ENCODE measurements around the gene GPATCH8. TPM values are rescaled to one million over a fixed set of nuclear protein-coding genes. Genes with fewer than 3 reads are reported as not detected.
A peak's percentile ranks its signal among the peaks of the same experiment; 100 is the strongest.

The GPATCH8 gene
- total RNA-seq, 2 experiments from 2014 or later: 76.0 to 76.9 TPM

GRCh38 chr17:44378171-44378705, 125.0 kb downstream of the GPATCH8 start:
- ATAC-seq (ENCODE audit: poor library complexity): no peak
- no peak overlapping the region for H3K4me3 Mint-ChIP-seq
- DNase-seq: no peak
- no peak overlapping the region for H3K27ac Mint-ChIP-seq
- intact Hi-C loops (cut with DNase I, micrococcal nuclease): no loop called here
- ChIA-PET CTCF (no interaction called here), POLR2A (no interaction called here)
- H3K27me3 ChIP-seq (ENCODE audit: control insufficient read depth in 1 of 2, insufficient read depth in 2 of 2, low read length in 2 of 2): peaks cover 0 to 17% of the 10 kb centered on the region in 2 experiments
- peaks cover 38% of the 10 kb centered on the region for H3K27me3 Mint-ChIP-seq
- no peaks in the 10 kb centered on the region for H3K36me3 Mint-ChIP-seq (ENCODE audit: low read depth)
- H3K4me1 Mint-ChIP-seq (ENCODE audit: low read depth): no peaks in the 10 kb centered on the region
- no peaks in the 10 kb centered on the region for H3K9me3 ChIP-seq (ENCODE audit: control insufficient read depth in 1 of 2, insufficient read depth in 1 of 2, low read length in 2 of 2)
- peaks cover 6% of the 10 kb centered on the region for H3K4me1 ChIP-seq (ENCODE audit: insufficient read depth, low read length)
- H3K9me3 Mint-ChIP-seq: no peaks in the 10 kb centered on the region
- no peak overlapping the region for H3K27ac ChIP-seq (ENCODE audit: low read depth in 1 of 2, low read length in 2 of 2)
- TF ChIP-seq, protein P1, sequence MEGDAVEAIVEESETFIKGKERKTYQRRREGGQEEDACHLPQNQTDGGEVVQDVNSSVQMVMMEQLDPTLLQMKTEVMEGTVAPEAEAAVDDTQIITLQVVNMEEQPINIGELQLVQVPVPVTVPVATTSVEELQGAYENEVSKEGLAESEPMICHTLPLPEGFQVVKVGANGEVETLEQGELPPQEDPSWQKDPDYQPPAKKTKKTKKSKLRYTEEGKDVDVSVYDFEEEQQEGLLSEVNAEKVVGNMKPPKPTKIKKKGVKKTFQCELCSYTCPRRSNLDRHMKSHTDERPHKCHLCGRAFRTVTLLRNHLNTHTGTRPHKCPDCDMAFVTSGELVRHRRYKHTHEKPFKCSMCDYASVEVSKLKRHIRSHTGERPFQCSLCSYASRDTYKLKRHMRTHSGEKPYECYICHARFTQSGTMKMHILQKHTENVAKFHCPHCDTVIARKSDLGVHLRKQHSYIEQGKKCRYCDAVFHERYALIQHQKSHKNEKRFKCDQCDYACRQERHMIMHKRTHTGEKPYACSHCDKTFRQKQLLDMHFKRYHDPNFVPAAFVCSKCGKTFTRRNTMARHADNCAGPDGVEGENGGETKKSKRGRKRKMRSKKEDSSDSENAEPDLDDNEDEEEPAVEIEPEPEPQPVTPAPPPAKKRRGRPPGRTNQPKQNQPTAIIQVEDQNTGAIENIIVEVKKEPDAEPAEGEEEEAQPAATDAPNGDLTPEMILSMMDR (IDR thresholded peaks at IDR 0.05): no peak
- H3K4me3 ChIP-seq (ENCODE audit: low read length): no peak overlapping the region
- H3K36me3 ChIP-seq (ENCODE audit: insufficient read depth, low read length): no peaks in the 10 kb centered on the region

GRCh38 chr17:44376779-44377178, 126.4 kb downstream of the GPATCH8 start:
- peaks cover 43% of the 10 kb centered on the region for H3K27me3 Mint-ChIP-seq
- no peak for DNase-seq
- ATAC-seq (ENCODE audit: poor library complexity): no peak
- Histone ChIP-seq H3K4me3 (ENCODE audit: low read length) (no peak overlapping the region), H3K27ac (ENCODE audit: low read depth in 1 of 2, low read length in 2 of 2) (no peak overlapping the region), H3K9me3 (ENCODE audit: control insufficient read depth in 1 of 2, insufficient read depth in 1 of 2, low read length in 2 of 2) (no peaks in the 10 kb centered on the region), H3K27me3 (ENCODE audit: control insufficient read depth in 1 of 2, insufficient read depth in 2 of 2, low read length in 2 of 2) (peaks cover 0 to 15% of the 10 kb centered on the region in 2 experiments), H3K36me3 (ENCODE audit: insufficient read depth, low read length) (no peaks in the 10 kb centered on the region), H3K4me1 (ENCODE audit: insufficient read depth, low read length) (peaks cover 6% of the 10 kb centered on the region)
- H3K9me3 Mint-ChIP-seq: no peaks in the 10 kb centered on the region
- no peaks in the 10 kb centered on the region for H3K36me3 Mint-ChIP-seq (ENCODE audit: low read depth)
- no peaks in the 10 kb centered on the region for H3K4me1 Mint-ChIP-seq (ENCODE audit: low read depth)
- intact Hi-C loops (cut with DNase I, micrococcal nuclease): no loop called here
- ChIA-PET POLR2A (no interaction called here), CTCF (no interaction called here)
- H3K27ac Mint-ChIP-seq: no peak overlapping the region
- TF ChIP-seq, protein P1 (IDR thresholded peaks at IDR 0.05): no peak
- H3K4me3 Mint-ChIP-seq: no peak overlapping the region

DNA sequence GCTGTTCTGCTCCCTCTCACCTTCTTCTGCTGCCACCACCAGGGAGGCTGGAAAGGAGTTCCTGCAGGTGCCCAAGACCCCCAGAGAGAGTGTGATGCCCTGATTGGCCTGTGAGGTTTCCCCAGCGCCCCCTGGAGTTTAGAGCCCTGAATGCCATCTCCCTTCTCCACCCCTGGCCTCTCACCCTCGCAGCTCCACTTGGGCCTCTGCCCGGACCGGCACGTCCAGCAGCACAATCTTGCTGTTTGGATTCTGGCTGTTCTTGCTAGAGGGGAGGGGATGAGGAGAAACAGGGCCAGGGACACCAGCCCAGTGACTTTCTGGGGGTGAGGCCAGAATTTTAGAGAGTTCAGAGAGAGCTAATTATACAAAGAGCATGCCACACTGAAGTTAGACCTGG, 127.1 kb downstream of the GPATCH8 start:
- ATAC-seq (ENCODE audit: poor library complexity): peak; percentile 32
- no peaks in the 10 kb centered on the region for H3K36me3 Mint-ChIP-seq (ENCODE audit: low read depth)
- peaks cover 47% of the 10 kb centered on the region for H3K27me3 Mint-ChIP-seq
- no peak overlapping the region for H3K4me3 Mint-ChIP-seq
- CTCF ChIA-PET: no interaction called here
- Histone ChIP-seq H3K4me3 (ENCODE audit: low read length) (no peak overlapping the region), H3K9me3 (ENCODE audit: control insufficient read depth in 1 of 2, insufficient read depth in 1 of 2, low read length in 2 of 2) (no peaks in the 10 kb centered on the region), H3K36me3 (ENCODE audit: insufficient read depth, low read length) (no peaks in the 10 kb centered on the region), H3K4me1 (ENCODE audit: insufficient read depth, low read length) (peaks cover 6% of the 10 kb centered on the region), H3K27me3 (ENCODE audit: control insufficient read depth in 1 of 2, insufficient read depth in 2 of 2, low read length in 2 of 2) (peaks cover 0 to 15% of the 10 kb centered on the region in 2 experiments), H3K27ac (ENCODE audit: low read depth in 1 of 2, low read length in 2 of 2) (no peak overlapping the region)
- H3K9me3 Mint-ChIP-seq: no peaks in the 10 kb centered on the region
- H3K27ac Mint-ChIP-seq: no peak overlapping the region
- H3K4me1 Mint-ChIP-seq (ENCODE audit: low read depth): no peaks in the 10 kb centered on the region
- TF ChIP-seq, protein P1 (IDR thresholded peaks at IDR 0.05): no peak
- POLR2A ChIA-PET: no interaction called here
- DNase-seq: peak in 1 of 14 experiments; percentile 41
- intact Hi-C loops (cut with DNase I, micrococcal nuclease): no loop called here
